Endothelial cell of umbilical vein (primary cell): ENCODE data around the gene TMEM52B. TPM values are rescaled to one million over a fixed set of nuclear protein-coding genes. Genes with fewer than 3 reads are reported as not detected.

Experiments
- BruUV-seq: library from RNA; stranded (reverse); fragments of 400-500 nt; replicated peaks from 2 replicates; lab custom pipeline; 2021; lab: Mats Ljungman, UMichigan
- CTCF ChIA-PET: fragments of 300-600, 350-600 bp; sonication (Branson Sonifier 250); formaldehyde crosslinking; loops from one replicate; lab custom pipeline; 2021; ENCODE audit warnings: antibody characterized with exemption, inconsistent platforms; lab: Charles Lee
- POLR2A ChIA-PET: fragments of 300-600, 350-600 bp; sonication (Branson Sonifier 250); formaldehyde crosslinking; loops from one replicate; lab custom pipeline; 2021; ENCODE audit warnings: antibody characterized with exemption, inconsistent platforms; lab: Charles Lee
- DNase-seq: peaks from one replicate; pipeline ENCODE4 v3.0.0-alpha.2; 2011; ENCODE audit warnings: low read depth, low spot score
- FAIRE-seq: peaks from 2 replicates; lab custom pipeline; 2011; peaks lifted over from hg19 to GRCh38; lab: Jason Lieb, UNC
- H2AFZ ChIP-seq: 2 replicates; pipeline ENCODE4 v1.6.0; 2012; ENCODE audit warnings: low read depth, low read length, control low read depth, inconsistent platforms
- H3K27ac ChIP-seq: 2 replicates; pipeline ENCODE4 v1.5.1; 2011; ENCODE audit warnings: low read depth, mild to moderate bottlenecking, control low read depth, low read length, moderate library complexity; ENCODE audit not compliant: insufficient read depth
- H3K27me3 ChIP-seq, 2 experiments: 2 replicates each; pipeline versions ENCODE4 v1.6.0 to v1.6.1; 2011; ENCODE audit warnings: low read length in 2 of 2, mixed read lengths in 1 of 2; ENCODE audit not compliant: control insufficient read depth in 2 of 2, insufficient read depth in 2 of 2
- H3K36me3 ChIP-seq, 2 experiments: 2 replicates in 1 of 2; 3 replicates in 1 of 2; pipeline ENCODE4 v1.5.1; 2011; ENCODE audit warnings: low read length in 2 of 2, mild to moderate bottlenecking in 1 of 2, moderate library complexity in 1 of 2; ENCODE audit not compliant: control insufficient read depth in 2 of 2, insufficient read depth in 2 of 2; ENCODE audit errors: extremely low read depth in 1 of 2
- H3K4me1 ChIP-seq: 3 replicates; pipeline ENCODE4 v1.5.1; 2011; ENCODE audit warnings: mild to moderate bottlenecking, low read length; ENCODE audit not compliant: control insufficient read depth, insufficient read depth; ENCODE audit errors: extremely low read depth
- H3K4me2 ChIP-seq: 2 replicates; pipeline ENCODE4 v1.6.1; 2011; ENCODE audit warnings: low read length, control low read depth, mixed read lengths; ENCODE audit not compliant: insufficient read depth
- H3K4me3 ChIP-seq, 3 experiments: fragments of 200-600 bp in 1 of 3; sonication (generic), shearing (Covaris generic) in 1 of 3; replicated peaks in 1 of 3; 2 replicates each; pipeline ENCODE4 v1.5.1; 2011 to 2016; ENCODE audit warnings: control low read depth in 3 of 3, low read length in 3 of 3, mild to moderate bottlenecking in 2 of 3, inconsistent platforms in 1 of 3, low read depth in 1 of 3, moderate library complexity in 1 of 3; ENCODE audit not compliant: insufficient read depth in 1 of 3
- H3K79me2 ChIP-seq: 2 replicates; pipeline ENCODE4 v1.6.0; 2012; ENCODE audit warnings: low read length, inconsistent platforms; ENCODE audit not compliant: control insufficient read depth, insufficient read depth
- H3K9ac ChIP-seq: replicated peaks from 2 replicates; pipeline ENCODE3; 2011; ENCODE audit warnings: low read length, control low read depth; ENCODE audit not compliant: insufficient read depth; ENCODE audit errors: extremely low read depth
- H3K9me1 ChIP-seq: replicated peaks from 3 replicates; pipeline ENCODE4 v1.6.0; 2011; ENCODE audit warnings: mild to moderate bottlenecking, low read length; ENCODE audit not compliant: control insufficient read depth, insufficient read depth; ENCODE audit errors: extremely low read depth
- H3K9me3 ChIP-seq: replicated peaks from 2 replicates; pipeline ENCODE4 v1.5.1; 2012; ENCODE audit warnings: low read length, inconsistent platforms; ENCODE audit not compliant: control insufficient read depth, insufficient read depth
- H4K20me1 ChIP-seq: replicated peaks from 2 replicates; pipeline ENCODE3; 2011; ENCODE audit warnings: mild to moderate bottlenecking, low read length; ENCODE audit not compliant: control insufficient read depth, insufficient read depth; ENCODE audit errors: extremely low read depth
- CTCF ChIP-seq, 2 donors: IDR thresholded peaks; 1 replicate in 1 of 2; 2 replicates in 1 of 2; pipeline ENCODE4 v1.5.1; 2011; ENCODE audit warnings: low read length in 2 of 2, mild to moderate bottlenecking in 2 of 2, moderate library complexity in 2 of 2, control low read depth in 1 of 2, inconsistent platforms in 1 of 2, low read depth in 1 of 2; ENCODE audit not compliant: insufficient read depth in 1 of 2; ENCODE audit errors: extremely low read depth in 1 of 2
- EZH2 ChIP-seq: IDR thresholded peaks from 2 replicates; pipeline ENCODE4 v1.6.1; 2012; ENCODE audit warnings: borderline replicate concordance, low read depth, mild to moderate bottlenecking, moderate library complexity, low read length, inconsistent platforms; ENCODE audit not compliant: severe bottlenecking
- FOS ChIP-seq: IDR thresholded peaks from 2 replicates; pipeline ENCODE4 v1.6.1; 2011; ENCODE audit warnings: mild to moderate bottlenecking, low read length, moderate library complexity, borderline replicate concordance; ENCODE audit not compliant: insufficient read depth
- GATA2 ChIP-seq: IDR thresholded peaks from 2 replicates; pipeline ENCODE4 v1.7.0; 2011; ENCODE audit warnings: low read depth, mild to moderate bottlenecking, moderate library complexity, mixed read lengths, low read length; ENCODE audit not compliant: insufficient read length, insufficient read depth
- JUN ChIP-seq: IDR thresholded peaks from 2 replicates; pipeline ENCODE4 v1.6.1; 2011; ENCODE audit warnings: borderline replicate concordance, low read depth; ENCODE audit not compliant: insufficient read length, insufficient read depth
- MAX ChIP-seq: IDR thresholded peaks from 2 replicates; pipeline ENCODE4 v1.6.1; 2011; ENCODE audit not compliant: insufficient read depth, insufficient read length
- MYC ChIP-seq: IDR thresholded peaks from one replicate; pipeline ENCODE4 v1.6.1; 2011; ENCODE audit warnings: mild to moderate bottlenecking, low read depth, low read length
- POLR2A ChIP-seq: IDR thresholded peaks from 2 replicates; pipeline ENCODE4 v1.6.1; 2012; ENCODE audit warnings: low read depth, mild to moderate bottlenecking, control low read depth, low read length
- POLR2AphosphoS5 ChIP-seq: IDR thresholded peaks from 2 replicates; pipeline ENCODE4 v1.6.1; 2012; ENCODE audit warnings: low read depth, mild to moderate bottlenecking, control low read depth, low read length, moderate library complexity; ENCODE audit not compliant: insufficient read depth
- dilution Hi-C: fragments of 300-500 bp; cut with MboI; formaldehyde crosslinking; loops from one replicate; pipeline ENCODE4 v1.15.0; 2019; ENCODE audit warnings: low sequenced_read_pairs; ENCODE audit not compliant: extremely low pct_ligation_motif_present
- intact Hi-C: fragments of 100-400 bp; cut with micrococcal nuclease; formaldehyde crosslinking; loops from one replicate; pipeline ENCODE4 v1.10.0; 2022
- polyA plus RNA-seq, 4 experiments: library from polyadenylated mRNA; depleted of rRNA in 3 of 4; stranded (reverse) in 3 of 4; unstranded in 1 of 4; fragments of >200 nt; gene quantifications; 2 replicates each; pipeline versions ENCODE4 v1.2.1 to v1.2.3, GENCODE V29; 2011 to 2012; ENCODE audit warnings: missing spikeins in 1 of 4
- total RNA-seq: library from RNA; stranded (reverse); gene quantifications from 2 replicates; pipeline ENCODE4 v1.2.3, GENCODE V29; 2021

The TMEM52B gene
- total and polyA plus RNA-seq, 2 donors (not counting 3 experiments of a cell fraction or from before 2014, with no cell fraction given), result 0.24 TPM; not detected in 1

GRCh38 chr12:10131111-10131690, 47.6 kb upstream of the TMEM52B start:
- no peak overlapping the region for H2AFZ ChIP-seq
- dilution Hi-C loops, result no loop called here
- H3K27me3 ChIP-seq, result no peaks in the 10 kb centered on the region
- no peaks in the 10 kb centered on the region for H3K4me1 ChIP-seq
- no peak overlapping the region for H3K9ac ChIP-seq
- FAIRE-seq (no peak), DNase-seq (no peak)
- TF ChIP-seq MAX (no peak), POLR2A (no peak), GATA2 (no peak), MYC (no peak), FOS (no peak), JUN (no peak), CTCF (IDR thresholded peaks at IDR 0.05; ENCODE audit: extremely low read depth in 1 of 2, insufficient read depth in 1 of 2, low read depth in 1 of 2, low read length in 2 of 2) (no peak), POLR2AphosphoS5 (no peak), EZH2 (no peak)
- POLR2A ChIA-PET, result no interaction called here
- BruUV-seq, result no TSS peak
- no peak overlapping the region for H3K4me2 ChIP-seq
- H4K20me1 ChIP-seq, result no peaks in the 10 kb centered on the region
- no peaks in the 10 kb centered on the region for H3K9me1 ChIP-seq
- H3K36me3 ChIP-seq, result no peaks in the 10 kb centered on the region
- no peak overlapping the region for H3K4me3 ChIP-seq
- no peaks in the 10 kb centered on the region for H3K9me3 ChIP-seq
- CTCF ChIA-PET, result interaction anchor here (0.7 to 2.4 kb wide), 5 partner anchors 9 to 121 kb away, joined by 3 to 10 read pairs (median 4); no protein-coding TSS in a partner anchor
- intact Hi-C loops, result no loop called here
- no peak overlapping the region for H3K27ac ChIP-seq
- H3K79me2 ChIP-seq, result no peaks in the 10 kb centered on the region
